Measurements from ENCODE around the gene MYO18B.

Gene MYO18B

DNA sequence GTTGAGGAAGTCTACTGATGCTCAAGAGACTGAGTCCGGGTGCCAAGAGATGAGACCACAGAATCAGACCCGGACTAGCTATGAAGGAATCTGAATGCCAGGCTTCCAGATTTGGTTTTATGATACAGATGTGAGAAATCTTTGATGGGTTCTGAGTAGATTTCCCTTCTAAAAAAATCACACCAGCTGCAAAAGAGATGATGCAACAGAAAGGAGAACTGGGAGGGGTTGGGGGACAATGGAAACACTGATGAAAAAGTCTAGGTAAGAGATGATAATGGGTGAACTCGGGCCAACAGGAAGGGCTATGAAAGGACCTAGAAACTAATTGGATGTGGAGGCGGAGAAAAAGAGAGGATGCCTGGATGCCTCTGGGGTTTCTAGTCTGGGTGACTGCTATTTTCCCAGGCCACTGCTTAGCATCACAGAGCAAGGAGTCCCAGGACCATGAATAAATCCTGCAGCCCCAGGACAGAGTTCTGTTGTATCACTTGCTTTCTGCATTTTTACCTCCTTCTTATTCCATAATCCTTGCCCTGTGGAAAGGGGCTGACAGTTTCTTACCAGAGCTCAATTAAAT is 311.8 kb downstream of the MYO18B start:
- DNase-seq (ENCODE audit: low spot score) = no peak

DNA sequence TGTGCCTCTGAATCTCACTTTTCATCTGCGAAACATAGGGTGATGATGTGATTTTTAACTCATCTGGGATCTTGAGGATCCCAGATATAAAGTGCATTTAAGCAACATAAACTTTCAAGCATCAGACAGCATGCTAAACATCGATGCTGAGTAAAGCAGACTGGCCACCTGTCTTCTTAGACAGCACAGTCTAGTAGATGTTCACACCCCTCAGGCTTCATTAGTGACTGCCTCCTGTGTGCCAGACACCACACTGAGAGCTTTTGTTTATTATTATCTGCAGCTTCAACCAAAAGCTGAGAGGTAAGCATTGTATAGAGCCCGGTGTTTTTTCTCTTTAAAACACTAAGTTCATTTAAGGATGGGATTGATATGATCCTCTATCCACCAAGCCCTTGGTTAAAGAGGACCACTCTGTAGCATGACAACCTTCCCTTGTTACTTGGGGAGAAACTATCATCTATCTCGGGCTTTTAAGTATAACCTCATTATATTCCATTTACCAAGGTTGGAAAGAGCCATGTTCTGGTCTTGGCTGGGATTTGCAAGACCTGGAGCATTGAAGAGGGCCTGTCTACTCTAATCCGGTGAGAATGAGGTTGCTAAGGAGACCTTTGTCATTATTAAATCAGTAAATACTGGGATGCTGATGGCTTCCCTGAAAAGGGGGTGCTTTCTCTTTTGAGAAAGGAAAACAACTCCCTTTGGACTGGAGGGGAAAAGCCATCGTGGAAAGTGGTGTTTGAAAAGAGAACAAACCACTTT is 313.0 kb downstream of the MYO18B start:
- no peak for DNase-seq (ENCODE audit: low spot score)

DNA sequence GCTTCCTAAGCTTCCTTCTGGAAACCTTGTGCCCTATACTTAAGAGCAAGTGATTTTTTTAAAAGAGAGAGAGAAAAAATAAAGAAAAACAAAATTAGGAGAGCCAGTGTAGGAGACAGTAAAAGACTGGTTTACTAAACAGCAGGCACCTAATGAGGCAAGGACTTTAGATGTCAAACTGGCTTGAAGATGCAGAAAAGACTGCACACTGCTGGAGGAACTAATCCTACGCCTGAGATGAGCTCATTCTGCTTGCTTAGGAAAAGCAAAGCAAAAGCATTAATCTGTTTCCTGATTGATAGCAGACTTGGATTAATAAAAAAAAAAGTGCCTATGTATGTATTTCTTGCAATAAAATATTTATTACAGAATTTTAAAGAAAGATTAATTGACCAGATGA is 313.7 kb downstream of the MYO18B start:
- DNase-seq (ENCODE audit: low spot score) = no peak

DNA sequence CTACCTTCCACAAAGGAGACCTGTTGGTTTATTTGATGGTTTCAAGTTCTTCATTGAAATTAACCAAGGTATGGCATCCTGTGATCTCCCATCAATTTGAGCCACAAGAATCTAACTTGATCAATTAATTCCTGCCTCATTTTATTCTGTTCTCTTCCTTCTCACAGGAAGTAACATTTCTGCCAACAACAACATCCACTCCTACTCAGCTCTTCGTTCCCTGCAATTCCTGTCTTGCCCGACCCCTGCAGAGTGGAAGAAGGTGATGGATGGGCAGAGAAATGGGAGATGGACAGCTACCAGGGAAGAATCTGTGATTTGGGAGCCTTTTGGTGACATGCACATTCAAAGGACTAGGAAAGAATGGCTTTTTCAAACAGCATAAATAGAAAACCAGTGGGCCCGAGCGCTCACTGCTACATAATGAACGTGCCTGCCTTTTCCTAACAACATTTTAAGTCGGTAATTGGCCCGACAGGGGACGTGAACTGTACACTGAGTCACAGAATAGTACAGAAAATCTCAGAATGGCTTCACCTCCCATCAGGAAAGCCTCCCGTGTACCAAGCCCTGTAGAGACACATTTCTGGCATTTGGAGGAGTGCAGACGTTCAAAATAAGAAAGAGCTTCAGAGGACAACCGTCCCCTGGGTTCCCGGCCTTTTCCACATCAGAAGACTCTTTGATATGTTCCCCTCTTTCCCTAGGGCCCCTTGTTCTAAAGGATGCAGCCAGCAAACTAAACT is 314.6 kb downstream of the MYO18B start:
- no peak for DNase-seq (ENCODE audit: low spot score)

DNA sequence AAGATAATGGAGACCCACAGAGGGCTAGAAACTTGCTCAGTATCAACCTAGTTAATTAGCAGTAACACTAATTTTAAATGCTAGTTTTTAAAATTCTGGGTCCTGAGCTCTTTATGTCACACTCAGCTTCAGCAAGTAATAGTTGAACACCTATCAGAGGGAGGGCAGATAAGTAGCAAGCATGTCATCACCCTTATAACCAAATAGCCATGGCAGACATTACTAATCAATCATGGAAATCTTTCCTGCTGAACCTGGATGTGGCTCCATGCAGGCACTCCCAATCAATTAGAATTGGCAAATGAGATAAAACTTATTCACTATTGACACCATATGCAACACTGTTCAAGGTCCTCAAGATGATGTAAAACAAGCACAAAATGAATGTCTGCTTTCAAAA is 315.7 kb downstream of the MYO18B start:
- no peak for DNase-seq (ENCODE audit: low spot score)

DNA sequence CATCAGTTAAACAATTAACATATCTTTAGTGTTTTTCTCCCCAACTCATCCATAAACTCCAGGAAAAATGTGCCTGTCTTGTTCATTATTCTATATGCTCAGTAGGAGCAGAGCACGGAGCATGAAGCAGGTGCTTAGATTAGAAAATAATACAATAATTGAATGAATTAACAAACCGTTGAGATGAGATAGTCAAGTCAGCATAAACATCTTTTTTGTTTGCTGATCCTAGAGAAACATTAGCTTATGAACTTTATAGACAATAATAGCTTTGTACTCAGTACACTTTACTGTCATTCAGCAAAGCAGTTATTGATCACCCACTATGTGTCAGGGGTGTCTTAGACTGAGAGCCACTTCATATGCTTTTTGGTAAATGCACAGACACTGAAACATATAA is 322.1 kb downstream of the MYO18B start:
- DNase-seq (ENCODE audit: low spot score) = no peak

DNA sequence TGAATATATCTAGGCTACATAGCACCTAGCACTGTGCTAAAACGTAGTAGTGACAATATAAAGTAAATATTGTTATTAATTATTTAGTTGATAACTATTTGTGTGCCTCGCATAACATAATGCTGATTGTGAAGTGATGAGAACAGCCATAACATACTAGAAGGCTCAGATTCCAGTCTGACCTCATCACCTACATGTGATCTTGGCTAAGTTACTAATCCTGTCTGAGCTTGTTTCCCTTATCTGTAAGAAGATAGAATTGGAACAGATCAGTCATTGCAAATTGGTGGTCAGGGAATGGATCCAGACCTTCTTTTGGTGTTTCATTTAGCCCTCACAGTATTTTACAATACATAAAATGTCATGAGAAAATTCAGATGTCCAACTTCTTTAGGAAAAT is 323.9 kb downstream of the MYO18B start:
- no peak for DNase-seq (ENCODE audit: low spot score)

DNA sequence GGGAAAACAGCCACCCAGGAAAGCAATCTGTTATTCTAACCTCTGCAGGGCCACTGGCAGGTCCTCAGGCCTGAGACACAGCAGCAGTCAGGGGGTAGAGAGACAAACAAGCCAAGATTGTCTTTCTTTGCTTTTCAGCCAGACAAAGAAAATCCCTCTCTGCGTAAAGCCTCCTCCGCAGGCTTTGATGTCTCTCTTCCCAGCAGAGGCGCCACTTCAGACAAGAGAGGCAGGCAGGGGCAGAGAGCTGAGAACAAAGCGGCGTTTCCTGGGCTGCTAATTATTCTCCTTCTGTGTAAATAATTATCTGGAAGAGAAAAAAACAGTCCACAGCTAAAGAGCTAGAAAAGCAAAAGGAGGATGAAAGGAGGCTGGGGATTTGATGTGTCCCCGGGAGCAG is 324.5 kb downstream of the MYO18B start:
- no peak for DNase-seq (ENCODE audit: low spot score)

DNA sequence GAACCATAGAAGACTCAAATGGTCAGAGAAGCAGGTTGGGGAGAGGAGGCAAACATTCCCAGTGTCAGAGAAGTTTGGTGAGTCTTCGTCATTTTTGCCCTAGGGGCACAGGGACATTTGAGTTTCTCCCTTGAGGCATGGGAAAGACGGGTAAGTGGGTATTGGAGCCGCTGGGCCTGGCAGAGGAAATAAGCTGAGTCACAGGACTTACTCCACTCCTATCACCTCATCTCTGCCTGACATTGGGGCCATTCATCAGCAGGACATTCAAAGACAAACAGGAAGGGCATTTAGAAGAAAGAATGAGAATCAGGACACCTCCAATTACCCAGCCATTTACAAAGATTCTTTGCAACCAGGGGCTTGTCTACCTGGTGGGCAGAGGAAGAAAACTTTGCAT is 326.6 kb downstream of the MYO18B start:
- DNase-seq (ENCODE audit: low spot score) = no peak

DNA sequence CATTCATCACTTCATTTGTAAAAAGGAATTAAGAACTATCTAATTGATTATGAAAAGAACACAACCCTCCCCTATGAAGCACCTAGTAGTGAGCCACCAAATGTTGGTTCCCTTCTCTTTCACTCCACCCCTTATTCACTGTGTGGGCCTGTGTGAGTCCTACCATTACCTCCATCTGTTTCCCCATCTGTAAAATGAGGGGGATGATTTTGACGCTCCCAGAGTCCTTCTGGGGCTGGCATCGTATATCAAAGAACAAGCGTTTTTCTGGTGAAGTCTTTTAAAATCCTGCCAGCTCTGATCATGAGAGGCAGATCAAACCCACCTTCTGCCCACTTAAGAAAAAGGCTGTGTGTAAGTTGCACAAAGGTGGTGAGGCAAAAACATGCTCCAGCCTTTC is 330.6 kb downstream of the MYO18B start:
- no peak for DNase-seq (ENCODE audit: low spot score)

DNA sequence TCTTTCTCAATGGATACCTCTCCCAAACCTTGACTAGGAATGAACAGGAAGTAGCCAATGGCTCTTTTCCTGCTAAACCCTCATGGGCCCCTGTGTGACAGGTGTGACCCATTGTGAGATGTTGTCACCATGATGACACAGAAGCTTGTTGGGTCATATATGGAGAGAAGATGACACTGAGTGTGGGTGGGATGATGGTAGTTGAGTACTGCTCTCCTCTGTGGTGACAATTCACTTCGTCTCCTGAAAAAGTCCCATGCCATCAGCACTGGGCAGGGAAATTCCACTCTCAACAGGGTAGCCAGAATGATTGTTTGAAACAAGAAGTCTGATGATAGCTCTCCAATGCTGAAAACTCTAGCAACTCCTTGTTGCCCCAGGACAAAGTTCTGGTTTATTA is 333.3 kb downstream of the MYO18B start:
- no peak for DNase-seq (ENCODE audit: low spot score)

DNA sequence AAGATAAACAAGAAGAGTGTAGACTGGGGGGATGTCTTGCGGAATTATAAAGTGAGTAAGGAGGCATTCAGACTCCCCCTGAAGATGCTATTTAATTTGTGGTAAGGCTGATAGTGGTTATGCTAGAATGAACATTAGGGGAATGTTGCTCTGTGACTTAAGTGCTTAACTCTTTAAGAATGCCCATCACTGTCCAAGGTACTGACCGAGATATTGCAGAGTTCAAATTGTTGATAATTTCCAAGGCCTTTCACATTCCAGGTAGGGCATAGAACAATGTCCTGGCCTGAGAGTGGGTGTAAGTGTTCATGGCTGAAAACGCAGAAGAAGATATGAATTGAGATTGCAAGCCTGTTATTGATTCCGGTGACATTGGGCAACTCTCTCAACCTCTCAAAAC is 337.0 kb downstream of the MYO18B start:
- no peak for DNase-seq (ENCODE audit: low spot score)
